Muscle layer of duodenum (tissue), 2 donors: ENCODE measurements around the gene FAM20C.

Experiments used
- H3K27ac ChIP-seq: one replicate; pipeline ENCODE4 v1.7.0; 2013; ENCODE audit warnings: mild to moderate bottlenecking, low read length
- H3K27me3 ChIP-seq: one replicate; pipeline ENCODE4 v1.7.0; 2013; ENCODE audit warnings: low read depth, mild to moderate bottlenecking, control low read depth, low read length
- H3K36me3 ChIP-seq, 2 donors: one replicate each; pipeline ENCODE4 v1.7.0; 2013; ENCODE audit warnings: low read length in 2 of 2, control low read depth in 1 of 2, mild to moderate bottlenecking in 1 of 2; ENCODE audit not compliant: insufficient read depth in 2 of 2, control insufficient read depth in 1 of 2
- H3K4me1 ChIP-seq, 2 donors: one replicate each; pipeline ENCODE4 v1.7.0; 2013; ENCODE audit warnings: low read length in 2 of 2, mild to moderate bottlenecking in 2 of 2, control low read depth in 1 of 2, moderate library complexity in 1 of 2; ENCODE audit not compliant: insufficient read depth in 2 of 2, control insufficient read depth in 1 of 2
- H3K4me3 ChIP-seq, 2 donors: one replicate each; pipeline ENCODE4 v1.7.0; 2013; ENCODE audit warnings: low read length in 2 of 2, low read depth in 1 of 2, mild to moderate bottlenecking in 1 of 2
- H3K9me3 ChIP-seq, 2 donors: one replicate each; pipeline ENCODE4 v1.7.0; 2013; ENCODE audit warnings: low read length in 2 of 2, control low read depth in 1 of 2, mild to moderate bottlenecking in 1 of 2; ENCODE audit not compliant: control insufficient read depth in 1 of 2
- donor health status: healthy.

Gene FAM20C

GRCh38 chr7:169276-170172 lies 22.8 kb upstream of the FAM20C start:
- Histone ChIP-seq H3K4me1 (peaks cover 5 to 9% of the 10 kb centered on the region in 2 donors), H3K4me3 (no peak overlapping the region), H3K27ac (no peak overlapping the region), H3K36me3 (no peaks in the 10 kb centered on the region), H3K27me3 (no peaks in the 10 kb centered on the region), H3K9me3 (no peaks in the 10 kb centered on the region)

DNA sequence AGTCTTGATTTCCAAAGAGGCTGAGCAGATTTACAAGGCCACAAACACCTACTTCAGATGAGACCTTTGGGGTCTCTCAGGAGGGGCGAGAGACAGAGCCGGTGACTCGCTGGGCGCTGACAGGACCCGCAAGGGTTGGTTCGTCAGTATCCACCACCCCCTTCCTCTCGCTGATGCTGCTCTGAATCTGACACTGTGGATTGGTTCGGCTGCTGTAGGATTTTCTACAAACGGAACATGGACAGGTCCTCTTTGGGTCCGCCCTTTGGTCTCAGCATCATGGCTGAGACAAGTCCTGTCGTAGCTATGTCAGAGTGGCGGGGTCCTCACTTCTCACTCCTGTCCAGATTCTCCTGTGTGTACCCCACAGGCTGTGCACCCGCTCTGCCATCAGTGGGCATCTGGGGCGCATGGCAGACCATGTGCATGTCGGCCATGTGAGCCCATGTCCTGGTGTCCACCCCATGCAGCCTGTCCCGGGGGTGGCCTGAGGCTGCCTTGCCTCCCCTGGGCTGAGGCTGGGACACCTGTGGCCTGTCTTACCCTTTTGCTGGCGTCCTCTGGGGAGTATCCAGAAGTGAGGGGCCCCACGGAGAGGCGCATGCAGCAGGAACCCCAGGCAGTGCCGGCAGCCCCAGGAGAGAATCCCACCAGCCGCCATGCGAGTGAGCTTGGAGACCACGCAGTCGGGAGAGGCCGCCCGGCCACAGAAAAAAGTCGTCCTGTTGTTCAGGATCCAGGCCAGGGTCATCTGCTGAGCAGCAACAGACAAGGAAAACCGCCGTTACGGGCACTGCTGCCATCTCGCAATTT lies 21.6 kb upstream of the FAM20C start:
- no peaks in the 10 kb centered on the region for H3K27me3 ChIP-seq
- no peak overlapping the region for H3K4me3 ChIP-seq
- no peaks in the 10 kb centered on the region for H3K36me3 ChIP-seq
- peaks cover under 1 to 20% of the 10 kb centered on the region in 2 donors for H3K4me1 ChIP-seq
- H3K27ac ChIP-seq, result no peak overlapping the region
- no peaks in the 10 kb centered on the region for H3K9me3 ChIP-seq

DNA sequence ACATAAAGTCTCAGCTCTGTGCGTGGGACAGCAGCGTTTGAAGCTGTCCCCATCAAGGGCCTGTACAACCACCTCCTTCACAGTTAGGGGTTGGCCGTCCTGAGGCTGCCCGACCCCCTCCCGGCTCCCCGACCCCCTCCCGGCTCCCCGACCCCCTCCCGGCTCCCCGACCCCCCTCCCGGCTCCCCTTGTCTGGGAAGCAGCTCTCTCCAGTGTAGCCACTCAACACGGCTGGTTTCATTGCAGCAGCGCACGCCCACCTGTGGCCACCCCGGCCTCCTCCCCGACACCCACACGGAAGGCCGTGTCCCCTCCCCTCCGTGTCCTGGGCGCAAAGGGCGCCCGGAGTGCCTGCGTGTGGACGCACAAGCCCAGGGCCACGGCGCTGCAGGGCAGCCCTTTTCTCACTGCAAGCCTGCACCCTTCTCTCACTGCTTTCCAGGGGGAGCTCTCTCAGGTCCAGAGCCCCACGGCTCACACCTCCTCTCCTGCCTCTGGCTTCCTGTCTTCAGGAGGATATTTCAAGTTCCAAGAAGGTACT lies 20.9 kb upstream of the FAM20C start:
- Histone ChIP-seq H3K36me3 (no peaks in the 10 kb centered on the region), H3K27me3 (no peaks in the 10 kb centered on the region), H3K27ac (no peak overlapping the region), H3K4me1 (peaks cover 0 to 22% of the 10 kb centered on the region in 2 donors), H3K4me3 (no peak overlapping the region), H3K9me3 (no peaks in the 10 kb centered on the region)

- peaks cover 0 to 22% of the 10 kb centered on the region in 2 donors for H3K4me1 ChIP-seq
- H3K9me3 ChIP-seq, result no peaks in the 10 kb centered on the region
- H3K27me3 ChIP-seq, result no peaks in the 10 kb centered on the region
- H3K27ac ChIP-seq, result no peak overlapping the region
- no peaks in the 10 kb centered on the region for H3K36me3 ChIP-seq
- H3K4me3 ChIP-seq, result no peak overlapping the region
Measured at GRCh38 chr7:171912-172515, 20.4 kb upstream of the FAM20C start.

GRCh38 chr7:173209-173918 lies 19.0 kb upstream of the FAM20C start:
- Histone ChIP-seq H3K27me3 (no peaks in the 10 kb centered on the region), H3K4me3 (no peak overlapping the region), H3K9me3 (no peaks in the 10 kb centered on the region), H3K36me3 (no peaks in the 10 kb centered on the region), H3K27ac (no peak overlapping the region), H3K4me1 (peaks cover 0 to 22% of the 10 kb centered on the region in 2 donors)

GRCh38 chr7:174716-175115 lies 17.7 kb upstream of the FAM20C start:
- H3K27me3 ChIP-seq, result no peaks in the 10 kb centered on the region

GRCh38 chr7:175955-176354 lies 16.4 kb upstream of the FAM20C start:
- Histone ChIP-seq H3K27ac (no peak overlapping the region), H3K9me3 (no peaks in the 10 kb centered on the region), H3K27me3 (no peaks in the 10 kb centered on the region), H3K4me1 (peaks cover 0 to 22% of the 10 kb centered on the region in 2 donors), H3K36me3 (no peaks in the 10 kb centered on the region), H3K4me3 (no peak overlapping the region)

More at GRCh38 chr7:174716-175115, 17.7 kb upstream of the FAM20C start:
- Histone ChIP-seq H3K4me1 (peaks cover 0 to 22% of the 10 kb centered on the region in 2 donors), H3K27ac (no peak overlapping the region), H3K9me3 (no peaks in the 10 kb centered on the region), H3K4me3 (no peak overlapping the region), H3K36me3 (no peaks in the 10 kb centered on the region)

DNA sequence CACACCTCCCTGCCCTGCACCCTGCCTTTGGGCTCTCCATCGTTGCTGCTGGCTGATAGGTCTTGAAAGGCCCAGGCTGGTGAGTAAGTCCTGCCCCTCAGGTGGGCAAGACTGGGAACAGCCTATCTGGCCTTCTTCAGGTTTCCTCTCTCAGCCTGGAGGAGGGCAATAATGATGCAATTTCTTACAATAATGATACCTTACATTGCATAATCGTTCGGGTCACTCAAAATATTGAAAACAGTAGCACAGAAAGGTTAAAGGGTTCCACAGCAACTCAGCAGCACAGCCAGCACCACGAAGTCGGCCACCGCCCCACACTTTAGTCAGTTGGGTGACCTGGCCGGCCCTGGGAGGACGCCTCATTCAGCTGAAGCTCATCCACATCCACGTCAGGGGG lies 16.0 kb upstream of the FAM20C start:
- Histone ChIP-seq H3K27me3 (no peaks in the 10 kb centered on the region), H3K27ac (no peak overlapping the region), H3K4me3 (no peak overlapping the region), H3K36me3 (no peaks in the 10 kb centered on the region), H3K9me3 (no peaks in the 10 kb centered on the region), H3K4me1 (peaks cover 0 to 22% of the 10 kb centered on the region in 2 donors)

GRCh38 chr7:176786-177459 lies 15.4 kb upstream of the FAM20C start:
- Histone ChIP-seq H3K4me3 (no peak overlapping the region), H3K4me1 (peaks cover 0 to 22% of the 10 kb centered on the region in 2 donors), H3K27me3 (no peaks in the 10 kb centered on the region), H3K9me3 (no peaks in the 10 kb centered on the region), H3K27ac (no peak overlapping the region), H3K36me3 (no peaks in the 10 kb centered on the region)

DNA sequence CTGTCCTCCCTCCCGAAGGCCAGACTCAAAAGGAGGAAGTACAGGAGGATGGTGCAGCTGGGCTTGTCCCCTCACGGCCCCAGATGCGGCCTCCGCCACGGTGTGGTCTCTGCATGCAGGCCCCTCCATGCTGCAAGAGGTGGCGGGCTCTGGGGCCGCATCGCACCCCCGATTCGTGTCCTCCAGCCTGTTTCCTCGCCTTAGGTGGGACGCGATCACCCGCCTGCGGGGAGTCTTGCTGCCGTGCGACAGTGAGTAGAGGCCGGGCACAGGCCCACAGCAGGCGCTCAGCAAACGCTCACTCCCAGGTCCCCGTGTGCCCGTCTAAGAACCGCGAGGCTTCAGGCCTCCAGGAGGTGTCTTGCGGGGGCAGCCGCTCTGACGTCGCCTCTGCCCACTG lies 13.9 kb upstream of the FAM20C start:
- peaks cover 0 to 22% of the 10 kb centered on the region in 2 donors for H3K4me1 ChIP-seq
- H3K27ac ChIP-seq, result no peak overlapping the region
- no peak overlapping the region for H3K4me3 ChIP-seq
- H3K9me3 ChIP-seq, result no peaks in the 10 kb centered on the region
- no peaks in the 10 kb centered on the region for H3K36me3 ChIP-seq
- no peaks in the 10 kb centered on the region for H3K27me3 ChIP-seq
